OCI-LY7 (cell line): Measurements from ENCODE around the gene DEPDC1.

Source experiments
- EZH2phosphoT487 ChIP-seq: fragments of 200-600 bp; sonication (generic); IDR thresholded peaks from 2 replicates; pipeline ENCODE4 v1.6.1; 2018; ENCODE audit warnings: low read depth, borderline replicate concordance, mild to moderate bottlenecking, mixed run types, antibody characterized with exemption, low read length, moderate library complexity, mixed read lengths
- TF ChIP-seq, protein P1 (sequence below): fragments of 200-600 bp; sonication (generic); conservative IDR thresholded peaks from 2 replicates; pipeline ENCODE4 v1.5.1; 2014; ENCODE audit warnings: mild to moderate bottlenecking, antibody characterized with exemption, low read length, moderate library complexity, mixed read lengths

DNA sequence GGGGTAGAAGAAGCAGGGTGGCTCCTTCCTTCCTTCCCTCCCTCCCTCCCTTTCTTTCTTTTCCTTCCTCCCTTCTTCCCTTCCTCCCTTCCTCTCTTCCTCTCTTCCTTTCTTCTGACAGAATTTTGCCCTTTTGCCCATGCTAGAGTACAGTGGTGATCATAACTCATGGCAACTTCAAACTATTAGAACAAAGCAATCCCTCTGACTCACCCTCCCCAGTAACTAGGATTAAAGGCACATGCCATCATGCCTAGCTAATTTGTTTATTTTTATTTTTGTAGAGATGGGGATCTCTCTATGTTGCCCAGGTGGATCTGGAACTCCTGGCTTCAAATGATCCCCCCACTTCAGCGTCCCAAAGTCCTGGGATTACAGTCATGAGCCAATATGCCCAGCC lies 37.1 kb downstream of the DEPDC1 start:
- TF ChIP-seq, protein P1, sequence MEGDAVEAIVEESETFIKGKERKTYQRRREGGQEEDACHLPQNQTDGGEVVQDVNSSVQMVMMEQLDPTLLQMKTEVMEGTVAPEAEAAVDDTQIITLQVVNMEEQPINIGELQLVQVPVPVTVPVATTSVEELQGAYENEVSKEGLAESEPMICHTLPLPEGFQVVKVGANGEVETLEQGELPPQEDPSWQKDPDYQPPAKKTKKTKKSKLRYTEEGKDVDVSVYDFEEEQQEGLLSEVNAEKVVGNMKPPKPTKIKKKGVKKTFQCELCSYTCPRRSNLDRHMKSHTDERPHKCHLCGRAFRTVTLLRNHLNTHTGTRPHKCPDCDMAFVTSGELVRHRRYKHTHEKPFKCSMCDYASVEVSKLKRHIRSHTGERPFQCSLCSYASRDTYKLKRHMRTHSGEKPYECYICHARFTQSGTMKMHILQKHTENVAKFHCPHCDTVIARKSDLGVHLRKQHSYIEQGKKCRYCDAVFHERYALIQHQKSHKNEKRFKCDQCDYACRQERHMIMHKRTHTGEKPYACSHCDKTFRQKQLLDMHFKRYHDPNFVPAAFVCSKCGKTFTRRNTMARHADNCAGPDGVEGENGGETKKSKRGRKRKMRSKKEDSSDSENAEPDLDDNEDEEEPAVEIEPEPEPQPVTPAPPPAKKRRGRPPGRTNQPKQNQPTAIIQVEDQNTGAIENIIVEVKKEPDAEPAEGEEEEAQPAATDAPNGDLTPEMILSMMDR, result no peak
- no peak for TF ChIP-seq EZH2phosphoT487
